ENCODE measurements around the gene CACUL1.
"Not testable (repeated sequence)": the region's sequence is repeated elsewhere in the genome, so short reads cannot be mapped to it uniquely, and the experiment has no call there.

CACUL1 gene

GRCh38 chr10:118754556-118755423, at the start of gene CACUL1:
Gene CACUL1 (minus strand): TSS chr10:118754970. CDS start chr10:118754762, 208 bp downstream.
- peak; percentile 99 for DNase-seq

- DNase-seq, result no peak
Measured at GRCh38 chr10:118804262-118804773, 49.5 kb upstream of the CACUL1 start.

GRCh38 chr10:118802126-118802793, 47.5 kb upstream of the CACUL1 start:
- DNase-seq, result no peak

GRCh38 chr10:118800920-118801319, 46.1 kb upstream of the CACUL1 start:
- DNase-seq, result no peak

GRCh38 chr10:118799777-118800176, 45.0 kb upstream of the CACUL1 start:
- no peak for DNase-seq

GRCh38 chr10:118798231-118798662, 43.5 kb upstream of the CACUL1 start:
- DNase-seq, result no peak

GRCh38 chr10:118794971-118795370, 40.2 kb upstream of the CACUL1 start:
- not testable (repeated sequence) for DNase-seq

GRCh38 chr10:118793545-118793944, 38.8 kb upstream of the CACUL1 start:
- no peak for DNase-seq

- no peak for DNase-seq
Measured at GRCh38 chr10:118792526-118792925, 37.8 kb upstream of the CACUL1 start.

- no peak for DNase-seq
Measured at GRCh38 chr10:118790058-118790457, 35.3 kb upstream of the CACUL1 start.

- no peak for DNase-seq
Measured at GRCh38 chr10:118785551-118785950, 30.8 kb upstream of the CACUL1 start.

- no peak for DNase-seq
Measured at GRCh38 chr10:118783776-118784545, 29.2 kb upstream of the CACUL1 start.

GRCh38 chr10:118782916-118783465, 28.2 kb upstream of the CACUL1 start:
- DNase-seq, result not testable (repeated sequence)

GRCh38 chr10:118781541-118781940, 26.8 kb upstream of the CACUL1 start:
- DNase-seq, result no peak

GRCh38 chr10:118778727-118779126, 24.0 kb upstream of the CACUL1 start:
- no peak for DNase-seq

- no peak for DNase-seq
Measured at GRCh38 chr10:118776960-118777359, 22.2 kb upstream of the CACUL1 start.

- DNase-seq, result no peak
Measured at GRCh38 chr10:118776033-118776432, 21.3 kb upstream of the CACUL1 start.

GRCh38 chr10:118775478-118775877, 20.7 kb upstream of the CACUL1 start:
- no peak for DNase-seq

GRCh38 chr10:118773041-118773440, 18.3 kb upstream of the CACUL1 start:
- DNase-seq, result no peak

GRCh38 chr10:118771976-118772375, 17.2 kb upstream of the CACUL1 start:
- no peak for DNase-seq

- no peak for DNase-seq
Measured at GRCh38 chr10:118769898-118770600, 15.3 kb upstream of the CACUL1 start.

All from activated CD8-positive, alpha-beta memory T cell treated with anti-CD3 and anti-CD28 coated beads for 24 hours (primary cell).